GM21737 (cell line): ENCODE results near the gene HIPK1.
"Not testable (repeated sequence)": the region's sequence is repeated elsewhere in the genome, so short reads cannot be mapped to it uniquely, and the experiment has no call there.

ENCODE experiments used
- ATAC-seq: cut with Tn5 transposase; IDR thresholded peaks from one replicate; pipeline ENCODE4 v1.9.1; 2021; ENCODE audit warnings: mild to moderate bottlenecking, moderate library complexity; ENCODE audit not compliant: unreplicated experiment

HIPK1 gene

DNA sequence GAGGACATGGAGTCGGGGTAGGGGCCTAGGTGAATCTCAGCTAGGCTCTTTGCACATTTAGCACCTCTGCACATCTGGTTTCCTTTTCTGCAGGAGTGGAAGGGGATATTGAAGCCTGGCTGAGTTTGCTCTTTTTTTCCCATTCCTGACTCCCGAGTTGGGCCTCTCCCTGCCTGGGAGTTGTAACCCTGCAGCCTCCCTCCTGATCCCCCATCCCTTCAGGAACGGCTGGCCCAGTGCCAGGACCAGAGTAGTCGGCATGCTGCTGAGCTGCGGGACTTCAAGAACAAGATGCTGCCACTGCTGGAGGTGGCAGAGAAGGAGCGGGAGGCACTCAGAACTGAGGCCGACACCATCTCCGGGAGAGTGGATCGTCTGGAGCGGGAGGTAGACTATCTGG is 51.0 kb downstream of the HIPK1 start:
- no peak for ATAC-seq

DNA sequence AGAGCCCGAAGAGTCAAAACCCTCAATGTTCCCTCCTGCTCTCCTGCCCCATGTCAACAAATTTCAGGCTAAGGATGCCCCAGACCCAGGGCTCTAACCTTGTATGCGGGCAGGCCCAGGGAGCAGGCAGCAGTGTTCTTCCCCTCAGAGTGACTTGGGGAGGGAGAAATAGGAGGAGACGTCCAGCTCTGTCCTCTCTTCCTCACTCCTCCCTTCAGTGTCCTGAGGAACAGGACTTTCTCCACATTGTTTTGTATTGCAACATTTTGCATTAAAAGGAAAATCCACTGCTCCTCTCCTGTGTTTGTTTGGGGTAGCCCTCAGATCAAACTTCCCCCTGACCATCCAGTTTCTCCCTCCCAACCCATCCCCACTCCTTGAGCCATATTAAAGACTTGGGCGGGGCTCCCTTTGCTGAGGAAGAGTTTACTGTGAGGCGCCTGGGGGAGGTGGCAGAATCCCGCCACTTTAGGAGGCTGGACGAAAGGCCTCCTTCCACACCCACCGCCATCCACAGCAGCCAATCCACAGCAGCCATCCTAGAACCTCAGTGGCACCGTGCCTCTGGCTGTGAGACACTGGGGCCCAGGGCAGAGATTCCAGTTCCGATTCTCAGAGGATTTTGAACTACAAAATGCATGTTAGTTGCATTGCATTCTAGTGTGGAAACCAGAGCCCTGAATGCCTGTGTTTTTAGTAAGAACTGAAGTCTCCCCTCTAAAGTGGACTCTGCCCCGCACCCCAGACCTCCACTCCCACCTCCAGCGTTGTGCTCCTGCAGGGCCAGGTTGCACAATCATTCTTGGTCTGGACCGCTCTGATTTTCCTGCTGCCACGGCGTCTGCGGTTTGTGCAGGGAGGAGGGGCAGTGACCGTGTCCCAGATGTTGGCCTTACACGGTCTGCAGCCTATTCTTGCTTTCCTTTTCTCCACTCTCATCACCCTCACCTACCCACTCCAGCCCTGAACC is 53.1 kb downstream of the HIPK1 start:
- ATAC-seq, result no peak

DNA sequence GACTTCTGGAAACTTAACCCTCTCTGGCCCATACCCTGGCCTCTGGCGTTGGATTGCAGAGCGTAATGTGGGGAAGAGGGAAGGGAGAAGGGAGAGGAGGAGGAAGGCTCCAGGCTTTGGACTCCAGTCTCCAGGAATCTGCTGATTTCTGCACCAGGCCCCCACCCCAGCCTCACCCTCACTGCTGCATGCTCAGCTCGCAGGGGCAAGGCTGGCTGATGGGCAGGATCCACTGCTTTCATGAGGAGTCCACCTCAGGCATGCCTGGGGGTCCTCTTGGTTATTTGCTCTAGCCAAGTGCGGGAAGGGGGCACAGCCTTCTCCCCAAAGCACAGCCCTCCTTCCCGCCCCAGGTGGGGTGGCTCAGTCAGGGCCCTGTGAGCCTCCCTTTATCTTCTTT is 53.8 kb downstream of the HIPK1 start:
- no peak for ATAC-seq

DNA sequence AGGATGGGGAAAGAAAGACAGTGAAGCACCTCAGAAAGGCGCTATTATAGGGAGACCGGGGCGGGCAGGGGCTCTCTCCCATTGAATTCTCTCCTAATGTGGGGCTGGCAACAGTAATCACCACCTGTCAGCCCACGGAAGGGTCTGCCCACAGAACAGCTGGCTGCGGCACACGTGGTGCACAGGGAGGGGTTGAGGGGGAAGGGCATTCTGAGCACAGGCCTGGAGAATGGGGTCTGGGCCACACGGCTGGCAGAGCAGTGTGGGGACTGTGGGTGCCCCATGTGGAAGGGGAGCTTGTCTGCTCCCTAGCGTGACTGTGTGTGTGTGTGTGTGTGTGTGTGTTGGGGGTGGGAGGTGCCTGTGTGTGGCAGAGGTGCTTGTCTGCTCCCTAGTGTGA is 54.3 kb downstream of the HIPK1 start:
- ATAC-seq, result no peak

DNA sequence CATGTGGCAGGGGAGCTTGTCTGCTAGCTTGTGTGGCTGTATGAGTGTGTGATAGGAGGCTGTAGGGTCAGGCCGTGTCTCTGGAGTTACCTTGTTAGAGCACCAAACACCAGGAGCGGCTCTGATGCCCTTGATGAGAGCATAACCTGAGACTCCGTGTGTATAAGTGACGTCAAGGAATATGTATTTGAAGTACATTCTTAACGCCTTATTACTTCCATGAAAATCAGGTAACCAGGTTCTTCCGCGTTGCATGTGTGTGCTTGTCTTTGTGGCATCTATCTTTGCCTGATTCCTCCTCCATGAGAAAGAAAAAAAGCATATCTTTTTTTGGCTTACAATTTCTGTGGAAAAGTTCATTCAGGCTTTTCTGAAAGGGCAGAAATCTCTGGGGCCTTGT is 54.7 kb downstream of the HIPK1 start:
- ATAC-seq, result no peak

DNA sequence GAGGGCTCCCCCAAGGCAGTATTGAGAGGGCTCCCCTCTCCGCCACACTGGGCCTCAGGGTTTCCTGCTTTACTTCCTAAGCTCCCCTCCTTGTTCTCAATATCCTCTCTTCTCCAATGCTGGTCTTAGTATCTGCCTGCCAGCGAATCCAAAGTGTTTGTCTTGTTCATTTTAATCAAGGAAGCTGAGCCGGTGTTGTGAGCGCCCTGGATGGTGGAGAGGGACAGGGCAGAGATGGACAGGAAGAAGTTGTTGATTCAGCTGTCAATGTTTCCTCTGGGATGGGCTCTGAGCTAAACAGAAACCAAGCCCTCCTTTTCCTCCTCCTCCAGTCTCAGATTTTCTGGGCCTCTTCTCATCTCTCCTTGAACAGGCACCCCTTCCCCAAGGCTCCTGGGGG is 55.6 kb downstream of the HIPK1 start:
- no peak for ATAC-seq

DNA sequence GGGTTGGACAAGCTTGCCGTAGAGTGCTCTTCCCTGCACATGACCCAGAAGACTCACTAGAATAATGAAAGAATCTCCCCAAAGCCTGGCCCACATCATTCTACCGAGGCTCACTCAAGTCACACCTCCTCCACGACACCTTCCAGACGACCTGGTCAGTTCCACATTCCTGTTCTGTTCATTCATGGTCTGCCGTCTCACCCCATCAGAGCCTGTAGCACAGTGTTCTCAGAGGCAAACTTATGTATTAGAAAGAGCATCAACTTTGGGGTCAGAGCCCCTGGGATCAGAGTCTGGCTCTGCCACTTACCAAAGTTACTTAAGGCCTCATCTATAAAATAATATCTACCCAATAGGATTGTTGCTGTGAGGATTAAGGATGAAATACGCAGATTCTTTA is 57.7 kb downstream of the HIPK1 start:
- ATAC-seq, result no peak

DNA sequence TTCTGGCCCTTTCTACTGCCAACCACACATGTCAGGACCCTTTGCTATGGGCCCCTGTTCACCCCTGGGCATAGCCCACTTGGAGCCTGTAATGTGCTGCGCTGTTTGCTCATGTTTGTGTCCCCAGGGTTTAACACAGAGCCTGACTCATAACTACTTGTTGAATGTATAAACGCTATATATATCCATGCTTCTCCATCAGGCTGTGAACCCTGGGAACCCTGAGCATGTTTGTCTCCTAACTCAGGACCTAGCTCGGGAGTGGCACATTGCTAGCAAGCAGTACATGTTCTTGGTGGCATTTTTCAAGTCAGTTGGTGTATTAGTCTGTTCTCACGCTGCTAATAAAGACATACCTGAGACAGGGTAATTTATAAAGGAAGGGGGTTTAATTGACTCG is 58.1 kb downstream of the HIPK1 start:
- ATAC-seq, result no peak

DNA sequence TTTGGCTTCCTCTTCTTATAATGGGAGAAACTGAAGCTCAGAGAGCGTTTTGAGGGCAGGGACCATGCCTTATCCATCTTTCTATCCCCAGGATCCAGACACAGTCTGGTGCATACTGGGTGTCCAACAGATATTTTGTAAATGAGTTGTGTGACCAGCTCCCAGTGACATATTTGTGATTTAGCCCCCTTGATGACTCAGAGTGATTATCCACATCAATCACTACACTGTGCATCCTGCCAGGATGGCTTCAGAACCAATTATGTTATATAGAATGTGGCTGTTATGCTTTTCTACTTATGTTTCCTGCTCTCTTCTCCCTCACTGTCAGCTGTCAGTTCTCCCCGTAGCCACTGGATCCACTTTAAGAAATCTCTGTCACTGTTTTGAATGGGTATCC is 61.4 kb downstream of the HIPK1 start:
- ATAC-seq, result no peak

DNA sequence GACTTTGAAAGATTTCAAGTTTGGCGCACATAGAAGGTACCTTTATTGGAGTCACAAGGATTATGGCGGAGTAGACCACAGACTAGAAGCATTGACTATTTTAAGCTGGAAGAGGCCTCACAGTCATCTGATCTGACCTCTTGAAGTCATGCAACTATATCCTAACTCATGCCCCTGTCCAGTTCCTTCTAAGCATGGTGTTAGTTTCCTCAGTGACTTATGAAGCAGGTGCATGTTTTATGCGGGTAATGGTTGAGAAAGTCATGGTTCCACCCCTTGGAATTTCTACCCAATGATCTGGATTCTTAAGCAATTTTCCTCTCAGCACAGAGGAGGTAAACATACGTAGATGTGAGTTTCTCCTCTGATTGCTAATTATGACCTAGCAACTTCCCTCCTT is 61.8 kb downstream of the HIPK1 start:
- no peak for ATAC-seq

DNA sequence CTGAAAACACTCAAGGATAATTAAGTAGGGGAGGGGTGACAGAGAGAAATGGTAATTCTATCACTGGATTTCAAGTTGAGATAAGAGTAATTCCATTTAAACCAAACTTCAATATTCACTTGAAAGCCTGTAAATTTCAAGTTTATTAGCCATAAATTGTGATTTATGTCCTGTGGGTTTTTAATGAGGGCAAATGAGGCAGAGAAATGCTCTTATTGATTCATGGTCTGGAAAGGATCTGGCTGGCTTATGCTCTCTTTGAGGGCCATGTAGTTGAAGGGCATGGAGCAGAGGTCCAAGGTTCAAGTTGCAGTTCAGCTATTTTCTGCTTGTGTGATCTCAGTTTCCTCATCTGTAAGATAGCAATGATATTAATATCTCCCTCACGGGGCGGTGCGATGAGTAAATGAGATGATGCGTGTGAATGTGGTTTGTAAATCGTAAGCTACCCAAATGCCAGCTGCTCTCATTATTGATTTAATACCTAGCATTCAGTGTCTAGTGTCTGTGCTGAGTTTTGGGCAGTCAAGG is 62.4 kb downstream of the HIPK1 start:
- ATAC-seq, result no peak

DNA sequence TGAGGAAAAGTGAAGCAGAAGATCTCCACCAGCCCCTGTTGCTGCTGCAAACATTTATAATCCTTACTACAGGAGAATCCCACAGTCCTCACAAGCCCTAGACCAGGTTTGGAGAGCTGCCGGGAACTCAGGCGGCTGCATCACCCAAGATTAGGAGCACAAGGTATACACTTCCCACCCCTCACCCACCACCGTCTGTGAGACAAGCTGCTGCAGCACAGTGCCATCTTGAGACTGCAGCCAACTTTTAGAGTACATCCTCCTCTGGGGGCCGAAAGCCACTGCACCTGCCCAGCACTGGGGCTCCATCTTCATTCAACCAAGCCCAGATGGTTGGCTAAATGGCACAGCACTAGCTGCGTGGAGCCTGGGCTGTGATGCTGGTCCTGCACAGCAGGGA is 63.9 kb downstream of the HIPK1 start:
- no peak for ATAC-seq

DNA sequence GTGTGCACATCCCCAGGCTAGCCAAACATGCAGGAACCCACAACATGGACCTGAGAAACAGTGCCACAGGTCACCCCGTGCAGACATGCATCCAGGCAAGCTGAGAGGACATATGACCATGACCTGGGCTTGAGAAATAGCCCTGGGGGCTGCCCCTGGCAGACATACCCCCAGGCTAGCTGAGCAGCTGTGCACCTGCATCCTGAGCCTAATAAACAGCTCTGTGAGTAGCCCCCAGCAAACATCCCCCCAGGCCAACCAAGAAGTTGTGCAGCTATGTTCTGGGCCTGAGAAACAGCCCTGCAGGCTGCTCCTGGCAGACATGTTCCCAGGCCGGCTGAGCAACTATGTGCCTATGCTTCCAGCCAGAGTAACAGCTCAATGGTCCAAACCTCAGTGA is 64.6 kb downstream of the HIPK1 start:
- no peak for ATAC-seq

DNA sequence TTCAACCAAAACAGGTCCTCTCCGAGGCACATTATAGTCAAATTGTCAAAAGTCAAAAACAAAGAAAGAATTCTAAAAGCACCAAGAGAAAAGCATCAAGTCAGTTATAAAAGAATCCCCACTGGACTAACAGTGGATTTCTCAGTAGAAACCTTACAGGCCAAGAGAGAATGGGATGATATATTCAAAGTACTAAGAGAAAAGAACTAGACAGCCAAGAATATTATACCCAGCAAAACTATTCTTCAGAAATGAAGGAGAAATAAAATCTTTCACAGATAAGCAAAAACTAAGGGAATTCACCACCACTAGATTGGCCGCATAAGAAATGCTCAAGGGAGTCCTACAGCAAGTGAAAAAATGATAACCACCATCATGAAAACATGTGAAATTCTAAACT is 66.3 kb downstream of the HIPK1 start:
- no peak for ATAC-seq

DNA sequence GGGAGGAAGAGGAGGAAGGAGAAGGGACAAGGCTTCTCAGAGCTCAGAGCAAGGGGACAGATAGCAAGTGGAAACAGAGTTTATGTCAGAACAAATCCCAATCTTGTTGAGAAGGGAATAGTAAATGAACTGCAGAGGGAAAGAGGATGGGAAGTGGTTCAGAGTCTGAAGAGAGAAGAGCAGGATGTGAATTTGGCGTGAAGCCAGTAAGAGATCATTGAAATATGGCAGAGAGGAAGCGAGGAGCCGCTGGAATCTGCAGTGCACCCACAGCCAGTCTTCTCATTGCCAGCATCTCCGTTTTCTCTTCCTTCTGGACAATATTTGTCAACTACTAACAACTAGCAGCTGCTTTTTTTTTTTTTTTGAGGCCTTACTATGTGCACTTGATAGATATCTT is 69.2 kb downstream of the HIPK1 start:
- no peak for ATAC-seq

DNA sequence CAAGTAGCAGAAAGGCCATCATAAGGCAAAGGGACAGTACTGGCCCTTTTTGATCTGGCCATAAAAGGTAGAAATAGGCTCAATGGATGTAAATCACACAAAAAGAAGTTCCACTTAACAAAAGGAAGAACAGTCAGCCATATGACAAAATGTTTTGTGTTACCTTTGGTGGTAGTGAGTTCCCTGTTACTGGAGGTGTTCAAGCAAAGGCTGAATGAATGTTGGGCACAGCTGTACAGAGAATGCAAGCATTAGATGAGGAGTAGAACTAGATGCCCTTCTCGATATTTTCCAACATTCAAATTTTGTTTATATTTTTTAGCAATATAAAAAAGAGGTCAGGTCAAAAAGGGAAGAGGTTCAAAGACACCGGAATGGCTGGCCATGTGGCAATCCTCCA is 70.1 kb downstream of the HIPK1 start:
- no peak for ATAC-seq

DNA sequence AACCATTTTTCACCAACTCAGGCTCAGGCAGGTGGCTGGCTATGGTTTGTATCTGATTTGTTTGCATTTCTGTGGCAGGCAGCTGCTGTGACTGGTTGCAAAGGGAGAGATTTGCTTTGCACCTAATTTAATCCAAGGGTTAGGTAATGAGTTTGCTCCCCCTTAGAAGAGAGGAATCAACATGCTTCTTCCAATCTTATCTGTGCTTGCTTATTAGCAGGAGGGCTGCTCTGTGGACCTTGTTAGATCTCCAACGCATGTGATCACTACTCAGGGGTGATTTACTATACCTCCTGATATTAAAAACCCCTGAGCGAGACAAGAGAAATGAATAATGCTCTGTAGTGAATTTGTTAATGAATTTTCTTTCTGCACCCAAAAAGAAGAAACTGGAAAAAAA is 70.7 kb downstream of the HIPK1 start:
- no peak for ATAC-seq

DNA sequence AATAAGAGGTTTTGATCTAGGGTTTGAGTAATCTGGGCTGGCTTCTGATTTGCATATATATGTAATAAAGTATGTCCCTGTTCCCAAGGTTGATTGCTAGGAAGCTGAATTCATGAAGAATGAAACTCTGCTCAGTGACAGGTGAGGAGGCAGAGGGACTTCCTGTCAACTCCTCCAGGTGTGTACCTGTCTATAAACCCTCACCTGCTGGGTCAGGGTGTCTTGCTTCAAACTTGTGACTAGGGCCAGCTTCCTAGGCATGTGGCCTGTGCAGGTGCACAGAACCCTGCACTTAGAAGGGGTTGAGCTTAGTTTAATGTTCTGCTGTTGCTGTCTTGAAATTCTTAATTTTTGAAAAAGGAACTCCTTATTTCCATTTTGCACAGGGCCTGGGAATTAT is 71.3 kb downstream of the HIPK1 start:
- no peak for ATAC-seq

DNA sequence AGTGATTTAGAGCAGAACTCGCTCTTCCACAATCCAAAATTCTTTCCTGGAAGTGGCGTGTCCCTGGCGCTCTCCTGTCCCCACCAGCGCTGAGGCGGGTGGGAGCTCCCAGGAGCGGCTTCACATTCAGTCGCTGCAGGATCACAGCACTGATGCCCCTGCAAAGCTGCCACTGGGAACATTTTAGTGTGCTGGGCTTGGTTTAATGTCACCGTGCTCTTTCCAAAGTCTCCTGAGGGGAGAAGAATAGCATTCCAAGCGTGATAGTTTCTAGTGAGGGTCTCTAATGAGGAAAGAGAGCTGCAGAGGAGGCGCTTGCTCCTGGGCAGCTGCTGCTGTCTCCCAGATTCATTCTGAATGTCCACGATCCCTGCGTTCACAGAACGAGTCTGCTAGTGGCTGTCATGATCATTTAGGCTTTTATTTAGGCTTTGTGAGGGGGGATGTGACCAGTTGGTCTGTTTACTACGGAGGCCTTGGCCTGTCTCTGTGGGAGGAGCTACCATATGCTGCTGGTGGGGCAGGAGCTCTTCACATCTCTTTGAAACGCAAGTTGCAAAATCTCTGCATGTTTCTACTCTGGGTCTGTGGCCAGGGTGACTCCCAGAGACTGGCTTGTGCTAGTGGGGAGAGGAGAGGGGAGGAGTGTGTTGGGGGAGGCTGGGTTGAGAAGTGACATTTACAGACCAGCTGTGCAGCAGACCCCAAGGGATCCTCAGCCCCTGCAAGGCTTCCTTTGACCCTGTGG is 73.5 kb downstream of the HIPK1 start:
- ATAC-seq, result no peak

DNA sequence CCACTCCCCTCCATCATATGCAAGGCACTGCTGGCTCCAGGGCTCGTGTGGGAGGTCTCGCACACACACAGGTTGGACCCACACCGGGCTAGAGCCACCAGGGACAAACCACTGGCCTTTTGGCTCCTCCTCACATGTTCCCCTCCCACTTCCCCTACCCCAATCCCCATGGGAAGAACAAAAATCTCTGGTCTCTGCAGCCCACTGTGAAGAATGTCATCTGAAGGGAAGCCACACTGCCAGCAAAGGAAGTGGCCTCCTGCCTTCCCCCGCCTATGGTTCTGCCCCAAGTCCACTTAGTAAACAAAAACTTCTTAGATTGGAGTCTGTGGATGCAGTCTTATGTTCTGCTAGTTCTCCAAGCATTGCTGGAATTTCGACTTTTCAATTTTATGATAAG is 74.3 kb downstream of the HIPK1 start:
- ATAC-seq, result no peak

DNA sequence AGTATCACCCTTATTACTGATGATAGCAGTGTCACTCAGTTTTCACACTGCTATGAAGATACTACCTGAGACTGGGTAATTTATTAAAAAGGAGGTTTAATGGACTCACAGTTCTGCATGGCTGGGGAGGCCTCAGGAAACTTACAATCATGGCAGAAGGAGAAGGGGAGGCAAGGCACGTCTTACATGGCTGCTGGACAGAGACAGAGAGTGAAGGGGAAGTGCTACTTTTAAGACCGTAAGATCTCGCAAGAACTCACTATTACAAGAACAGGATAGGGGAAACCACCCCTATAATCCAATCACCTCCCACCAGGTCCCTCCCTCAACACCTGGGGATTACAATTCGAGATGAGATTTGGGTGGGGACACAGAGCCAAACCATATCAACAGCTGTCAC is 77.7 kb downstream of the HIPK1 start:
- ATAC-seq, result not testable (repeated sequence)

DNA sequence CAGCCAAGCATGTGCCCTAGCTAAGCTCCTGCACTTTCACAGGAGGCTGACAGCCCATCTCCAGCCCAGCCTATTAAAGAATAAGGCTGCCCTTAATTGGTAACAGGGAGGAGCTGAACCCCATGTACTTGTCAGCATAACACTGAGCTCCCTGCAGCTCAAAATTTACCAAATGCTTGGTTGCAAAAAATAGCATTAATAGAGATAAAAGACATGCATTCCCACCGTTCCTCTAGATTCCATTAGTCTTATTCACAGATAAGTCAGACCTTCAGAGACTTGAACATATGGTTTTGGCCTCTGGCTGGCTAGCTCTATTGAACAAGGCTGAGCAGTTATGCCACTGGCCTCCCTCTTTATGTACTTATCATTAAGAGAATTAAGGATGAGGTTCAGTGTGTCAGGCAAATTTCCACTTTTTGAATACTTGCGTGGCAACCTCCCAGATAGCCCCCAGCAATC is 79.4 kb downstream of the HIPK1 start:
- ATAC-seq, result no peak
